Forelimb muscle (tissue), 1 donor: ENCODE measurements around the gene TAF1C. TPM values are rescaled to one million over a fixed set of nuclear protein-coding genes. Genes with fewer than 3 reads are reported as not detected.

ENCODE experiments used
- DNase-seq: peaks from one replicate; pipeline ENCODE4 v3.0.0-alpha.2; 2013; ENCODE audit warnings: low read depth
- polyA plus RNA-seq: library from polyadenylated mRNA; unstranded; fragments of 120-200 nt; gene quantifications from one replicate; pipeline ENCODE4 v1.2.1, GENCODE V29; 2013; ENCODE audit not compliant: insufficient read length

Gene TAF1C
- polyA plus RNA-seq, 1 donor = 26.1 TPM

GRCh38 chr16:84132527-84133285, 54.2 kb downstream of the TAF1C start:
- no peak for DNase-seq

- no peak for DNase-seq
Observed at GRCh38 chr16:84131117-84131516, 55.7 kb downstream of the TAF1C start.

Other genes with a start within 250 kb of the TAF1C start
- gene OSGIN1, start 233.8 kb downstream of the TAF1C start, polyA plus RNA-seq = 0.59 TPM
- 0.66 TPM for gene NECAB2, start 218.8 kb downstream of the TAF1C start, polyA plus RNA-seq
- not detected for gene SLC38A8, start 144.3 kb downstream of the TAF1C start, polyA plus RNA-seq
- gene MBTPS1, start 70.1 kb downstream of the TAF1C start, polyA plus RNA-seq = 61.1 TPM
- gene HSDL1, start 41.9 kb downstream of the TAF1C start, polyA plus RNA-seq = 17.3 TPM
- 0.33 TPM for gene DNAAF1, start 41.7 kb downstream of the TAF1C start, polyA plus RNA-seq
- 0.94 TPM for gene ADAD2, start 4.1 kb upstream of the TAF1C start, polyA plus RNA-seq
- gene KCNG4, start 53.0 kb upstream of the TAF1C start, polyA plus RNA-seq = 0.03 TPM
- gene WFDC1, start 107.8 kb upstream of the TAF1C start, polyA plus RNA-seq = 1.8 TPM
- 0.38 TPM for gene ATP2C2, start 181.5 kb upstream of the TAF1C start, polyA plus RNA-seq